HepG2 (cell line): ENCODE data around the gene MKX. TPM values are rescaled to one million over a fixed set of nuclear protein-coding genes. Genes with fewer than 3 reads are reported as not detected.

Experiments used
- ATAC-seq: fragments of 200-7000 bp; cut with Tn5 transposase; 3 replicates; pipeline ENCODE4 v1.9.1; 2020; ENCODE audit warnings: mild to moderate bottlenecking, moderate library complexity
- BruUV-seq: library from RNA; stranded (reverse); fragments of 400-500 nt; replicated peaks from 2 replicates; lab custom pipeline; 2021; lab: Mats Ljungman, UMichigan
- CTCF ChIA-PET: fragments of 300-600 bp; formaldehyde crosslinking; extraction: SDS; loops from one replicate; lab custom pipeline; 2021; ENCODE audit warnings: low total read pairs, inconsistent platforms, low intra/inter-chr PET ratio; lab: Yijun Ruan, JAX
- POLR2A ChIA-PET: fragments of 350-600 bp; sonication (Branson Sonifier 250); formaldehyde crosslinking; loops from one replicate; lab custom pipeline; 2020; ENCODE audit warnings: antibody characterized with exemption, inconsistent platforms; lab: Yijun Ruan, JAX
- DNase-seq: peaks from one replicate; pipeline ENCODE4 v3.0.0-alpha.2; 2015; ENCODE audit warnings: low spot score
- FAIRE-seq: peaks from 3 replicates; lab custom pipeline; 2011; peaks lifted over from hg19 to GRCh38; lab: Jason Lieb, UNC
- H2AFZ ChIP-seq: one replicate; pipeline ENCODE4 v1.6.1; 2011; ENCODE audit warnings: low read length, inconsistent platforms
- H3K27ac ChIP-seq: fragments of 300-600 bp; 3 replicates; pipeline ENCODE4 v1.8.0; 2011; ENCODE audit warnings: mixed run types, mild to moderate bottlenecking, mixed read lengths, low read length, inconsistent platforms; ENCODE audit not compliant: insufficient read depth; ENCODE audit errors: extremely low read length
- H3K27me3 ChIP-seq, 2 experiments: fragments of 200-600 bp in 1 of 2; 2 replicates in 1 of 2; 3 replicates in 1 of 2; pipeline versions ENCODE4 v1.6.0 to v1.8.0; 2011; ENCODE audit warnings: low read length in 2 of 2, mild to moderate bottlenecking in 2 of 2, moderate library complexity in 2 of 2, inconsistent platforms in 1 of 2; ENCODE audit not compliant: insufficient read depth in 2 of 2, control insufficient read depth in 1 of 2
- H3K36me3 ChIP-seq, 2 experiments: fragments of 200-600 bp in 1 of 2; replicated peaks in 1 of 2; 2 replicates in 1 of 2; 3 replicates in 1 of 2; pipeline versions ENCODE4 v1.5.1 to v1.8.0; 2011; ENCODE audit warnings: low read length in 2 of 2, inconsistent platforms in 1 of 2; ENCODE audit not compliant: insufficient read depth in 2 of 2, control insufficient read depth in 1 of 2
- H3K4me1 ChIP-seq: 2 replicates; pipeline ENCODE4 v1.5.1; 2012; ENCODE audit warnings: low read length, inconsistent platforms; ENCODE audit not compliant: insufficient read depth
- H3K4me2 ChIP-seq: 2 replicates; pipeline ENCODE4 v1.6.0; 2011; ENCODE audit warnings: low read depth, low read length, inconsistent platforms
- H3K4me3 ChIP-seq, 3 experiments: fragments of 200-600 bp in 1 of 3; sonication (generic), shearing (Covaris generic) in 1 of 3; replicated peaks in 1 of 3; 2 replicates each; pipeline ENCODE4 v1.5.1; 2011 to 2016; ENCODE audit warnings: low read length in 3 of 3, inconsistent platforms in 2 of 3, low read depth in 2 of 3, mild to moderate bottlenecking in 2 of 3, control low read depth in 1 of 3, mixed read lengths in 1 of 3; ENCODE audit not compliant: insufficient read depth in 1 of 3
- H3K79me2 ChIP-seq: one replicate; pipeline ENCODE4 v1.6.1; 2011; ENCODE audit warnings: low read length, inconsistent platforms; ENCODE audit not compliant: insufficient read depth
- H3K9ac ChIP-seq: 2 replicates; pipeline ENCODE4 v1.6.0; 2011; ENCODE audit warnings: mild to moderate bottlenecking, low read depth, low read length, inconsistent platforms; ENCODE audit not compliant: insufficient read depth
- H3K9me3 ChIP-seq: 2 replicates; pipeline ENCODE4 v1.5.1; 2012; ENCODE audit warnings: mild to moderate bottlenecking, low read length
- H4K20me1 ChIP-seq: 2 replicates; pipeline ENCODE4 v1.6.0; 2011; ENCODE audit warnings: inconsistent platforms, mild to moderate bottlenecking, low read length, moderate library complexity; ENCODE audit not compliant: insufficient read depth
- GMEB2 ChIP-seq: IDR thresholded peaks from 2 replicates; pipeline ENCODE4 v1.6.1; 2016; ENCODE audit warnings: missing biosample characterization, missing genetic modification reagents, low read depth
- MYC ChIP-seq: sonication (generic); formaldehyde crosslinking; IDR thresholded peaks from 2 replicates; pipeline ENCODE4 v1.9.0; 2021; ENCODE audit warnings: missing genetic modification reagents, borderline replicate concordance
- MYPOP ChIP-seq: sonication (generic); formaldehyde crosslinking; IDR thresholded peaks from 2 replicates; pipeline ENCODE4 v1.8.1; 2023; ENCODE audit warnings: mild to moderate bottlenecking, moderate library complexity, missing genetic modification reagents
- NR1H2 ChIP-seq: sonication (generic); formaldehyde crosslinking; IDR thresholded peaks from 2 replicates; pipeline ENCODE4 v1.8.1; 2022; ENCODE audit warnings: low read depth, missing genetic modification reagents, borderline replicate concordance
- RFXANK ChIP-seq: IDR thresholded peaks from 2 replicates; pipeline ENCODE4 v1.6.1; 2016
- TRIM22 ChIP-seq: fragments of 450-650 bp; IDR thresholded peaks from 2 replicates; pipeline ENCODE4 v1.6.1; 2017
- TRIM24 ChIP-seq: sonication (generic); formaldehyde crosslinking; IDR thresholded peaks from 2 replicates; pipeline ENCODE4 v1.8.0; 2022; ENCODE audit warnings: mild to moderate bottlenecking, missing genetic modification reagents
- ZBTB3 ChIP-seq: sonication (generic); formaldehyde crosslinking; IDR thresholded peaks from 2 replicates; pipeline ENCODE4 v1.4.0; 2020; ENCODE audit warnings: low read depth, mild to moderate bottlenecking, moderate library complexity, missing genetic modification reagents, borderline replicate concordance
- ZBTB40 ChIP-seq, 2 experiments: fragments of 450-650 bp in 1 of 2; sonication (generic) in 1 of 2; formaldehyde crosslinking in 1 of 2; IDR thresholded peaks; 2 replicates each; pipeline versions ENCODE4 v1.6.1 to v1.8.0; 2016 to 2022; ENCODE audit warnings: antibody characterized with exemption in 1 of 2, mild to moderate bottlenecking in 1 of 2, missing genetic modification reagents in 1 of 2
- ZFP82 ChIP-seq: sonication (generic); formaldehyde crosslinking; IDR thresholded peaks from 2 replicates; pipeline ENCODE4 v1.5.1; 2020; ENCODE audit warnings: mild to moderate bottlenecking, missing genetic modification reagents, borderline replicate concordance
- ZNF329 ChIP-seq: sonication (generic); formaldehyde crosslinking; IDR thresholded peaks from 2 replicates; pipeline ENCODE4 v1.9.0; 2021; ENCODE audit warnings: low read depth, mild to moderate bottlenecking, missing genetic modification reagents
- ZSCAN25 ChIP-seq: sonication (generic); formaldehyde crosslinking; IDR thresholded peaks from 2 replicates; pipeline ENCODE4 v1.8.0; 2022; ENCODE audit warnings: mild to moderate bottlenecking, missing genetic modification reagents
- WGBS: methylation state at CpG from one replicate; pipeline ENCODE4 v1.1.6; 2017; ENCODE audit warnings: low lambda C conversion rate; 5-methylcytosine and 5-hydroxymethylcytosine counted together
- in situ Hi-C: cut with HindIII; loops from 2 replicates; pipeline ENCODE4 v1.10.0; 2017; ENCODE audit warnings: low pct_unique_long_range_greater_than_20kb; ENCODE audit not compliant: extremely low pct_ligation_motif_present
- intact Hi-C: fragments of 100-400 bp; cut with micrococcal nuclease; formaldehyde crosslinking; loops from one replicate; pipeline ENCODE4 v1.10.0; 2022; ENCODE audit not compliant: unreplicated experiment
- polyA plus RNA-seq, 8 experiments: library from polyadenylated mRNA; depleted of rRNA in 3 of 8; stranded (reverse) in 7 of 8; unstranded in 1 of 8; fragments of >200 nt; fragmentation: Illumina TruSeq in 4 of 8; extraction: Trizol in 4 of 8; gene quantifications; 2 replicates each; pipeline versions ENCODE4 v1.2.1 to v1.2.3, GENCODE V29; 2011 to 2016; ENCODE audit warnings: low read depth in 4 of 8, missing spikeins in 1 of 8, mixed read lengths in 1 of 8; ENCODE audit not compliant: insufficient read depth in 1 of 8
- total RNA-seq, 5 experiments: library from RNA; depleted of rRNA; stranded (reverse); fragments of >200 nt; fragmentation: Illumina TruSeq; extraction: Trizol; gene quantifications; 2 replicates each; pipeline ENCODE4 v1.2.3, GENCODE V29; 2016; ENCODE audit warnings: low read depth in 1 of 5

The MKX gene
- total and polyA plus RNA-seq, 2 of the 13 experiments (the other 11 are each of a cell fraction or from before 2014, with no cell fraction given), result not detected

- intact Hi-C loops, result no loop called here
- DNase-seq, result no peak
- CTCF ChIA-PET, result no interaction called here
- no peak for TF ChIP-seq ZFP82 (CRISPR knock-in tag)
- TF ChIP-seq ZSCAN25 (CRISPR knock-in tag), result no peak
- TF ChIP-seq TRIM24 (CRISPR knock-in tag), result no peak
- no peak for TF ChIP-seq RFXANK (CRISPR knock-in tag)
- no peak for TF ChIP-seq MYPOP
- no peak for TF ChIP-seq ZBTB3 (CRISPR knock-in tag)
- TF ChIP-seq NR1H2 (CRISPR knock-in tag), result no peak
- no peak for TF ChIP-seq ZBTB40 (IDR thresholded peaks at IDR 0.05)
- no peak for TF ChIP-seq ZBTB40 (CRISPR knock-in tag; IDR thresholded peaks at IDR 0.05)
- TF ChIP-seq MYC, result no peak
- TF ChIP-seq ZNF329, result no peak
- TF ChIP-seq GMEB2, result no peak
- TF ChIP-seq TRIM22, result no peak
Measured at GRCh38 chr10:27760867-27761266, 15.2 kb upstream of the MKX start.

More at GRCh38 chr10:27760867-27761266, 15.2 kb upstream of the MKX start:
- Histone ChIP-seq H3K79me2 (no peaks in the 10 kb centered on the region), H3K36me3 (no peaks in the 10 kb centered on the region), H2AFZ (no peak overlapping the region), H3K27ac (no peak overlapping the region), H3K4me3 (no peak overlapping the region), H3K27me3 (peaks cover 3 to 6% of the 10 kb centered on the region in 2 experiments; a peak in 3 of 5 replicates), H3K4me1 (no peaks in the 10 kb centered on the region), H4K20me1 (no peaks in the 10 kb centered on the region), H3K9me3 (no peaks in the 10 kb centered on the region), H3K4me2 (no peak overlapping the region), H3K9ac (no peak overlapping the region)
- 19% methylated on average over 5 of the region's 5 CpGs for WGBS
- POLR2A ChIA-PET, result no interaction called here
- no TSS peak for BruUV-seq
- no peak for ATAC-seq
- in situ Hi-C loops, result no loop called here
- no peak for FAIRE-seq
